T-helper 9 cell (primary cell): Measurements from ENCODE around the gene IL1RL1.

ENCODE experiments used
- DNase-seq: peaks from one replicate; pipeline ENCODE4 v3.0.0-alpha.2; 2020

IL1RL1 gene

GRCh38 chr2:102294802-102295489, 16.4 kb upstream of the IL1RL1 start:
- no peak for DNase-seq

- DNase-seq: no peak
Observed at GRCh38 chr2:102295566-102295965, 15.8 kb upstream of the IL1RL1 start.

DNA sequence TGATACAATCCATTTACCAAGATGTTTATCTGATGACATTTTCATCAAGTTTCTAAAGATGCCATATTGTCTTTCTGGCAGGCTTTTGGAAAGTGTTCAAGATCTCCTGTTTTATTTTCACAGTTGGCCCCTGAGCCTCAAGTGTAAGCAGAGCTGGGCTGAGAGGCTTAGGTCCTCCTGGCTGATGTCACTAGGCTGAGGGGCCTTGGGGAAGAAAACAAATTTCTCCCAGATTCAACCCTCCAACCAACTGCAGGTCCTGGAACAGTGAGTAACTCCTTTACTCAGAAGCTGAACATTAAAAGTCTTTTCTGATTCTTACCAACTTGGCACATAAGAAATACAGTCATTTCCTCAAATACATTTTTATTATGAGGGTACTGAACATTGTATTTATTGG, 14.9 kb upstream of the IL1RL1 start:
- DNase-seq: no peak

DNA sequence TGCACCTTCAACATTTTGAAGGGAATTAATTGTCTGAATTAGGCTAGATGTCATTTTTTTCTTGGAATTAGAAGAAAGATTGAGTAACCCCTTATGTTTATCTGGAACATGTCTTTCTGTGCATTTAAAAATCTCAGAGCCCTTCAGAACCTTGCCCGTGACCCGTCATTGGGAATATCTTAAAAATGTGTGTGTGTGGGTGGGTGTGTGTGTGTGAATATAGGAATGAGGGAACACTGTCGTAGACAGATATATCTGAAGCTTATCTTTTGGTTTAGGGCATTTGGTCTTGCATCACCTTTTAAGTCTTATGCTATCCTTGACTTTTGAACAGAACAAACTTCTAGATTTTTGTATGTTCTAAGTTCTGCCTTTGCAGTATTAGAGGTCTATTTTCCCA, 13.5 kb upstream of the IL1RL1 start:
- no peak for DNase-seq

GRCh38 chr2:102301867-102302362, 9.4 kb upstream of the IL1RL1 start:
- DNase-seq: peak; percentile 11

DNA sequence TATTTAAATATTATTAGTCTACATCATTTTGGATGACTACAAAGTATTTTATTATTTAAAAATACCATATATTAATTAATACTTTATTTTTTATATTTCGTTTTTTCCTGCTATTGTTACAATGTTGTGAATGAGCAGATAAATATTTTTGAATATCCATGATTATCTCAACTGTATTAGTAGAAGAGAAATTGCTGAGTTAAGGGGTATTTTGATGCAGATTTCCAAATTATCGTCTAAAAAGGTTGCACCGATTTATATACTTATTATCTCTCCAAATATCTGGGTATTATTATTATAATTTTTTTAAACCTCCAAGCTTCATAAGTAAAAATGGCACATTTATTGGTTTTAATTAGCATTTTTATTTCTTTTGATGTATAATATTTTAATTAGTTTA, 8.9 kb upstream of the IL1RL1 start:
- no peak for DNase-seq

DNA sequence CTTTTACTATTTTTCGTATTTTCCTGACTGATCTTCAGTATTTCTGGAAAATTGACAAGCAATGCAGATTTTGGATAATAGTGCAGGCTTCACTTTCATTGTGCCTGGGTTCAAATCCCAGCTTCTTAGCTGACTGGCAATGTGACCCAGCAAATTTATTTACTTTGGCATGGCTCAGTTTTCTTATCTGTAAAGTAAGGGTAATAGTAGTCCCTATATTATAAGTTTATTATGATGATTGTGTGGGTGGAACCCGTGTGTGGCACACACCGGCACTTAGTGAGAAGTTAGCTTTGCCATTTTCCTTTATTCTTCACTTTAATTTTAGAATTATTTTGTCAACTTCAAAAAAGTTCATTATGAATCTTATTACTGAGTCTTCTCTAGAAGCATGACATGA, 7.8 kb upstream of the IL1RL1 start:
- DNase-seq: no peak

- no peak for DNase-seq
Observed at GRCh38 chr2:102304268-102304667, 7.1 kb upstream of the IL1RL1 start.

DNA sequence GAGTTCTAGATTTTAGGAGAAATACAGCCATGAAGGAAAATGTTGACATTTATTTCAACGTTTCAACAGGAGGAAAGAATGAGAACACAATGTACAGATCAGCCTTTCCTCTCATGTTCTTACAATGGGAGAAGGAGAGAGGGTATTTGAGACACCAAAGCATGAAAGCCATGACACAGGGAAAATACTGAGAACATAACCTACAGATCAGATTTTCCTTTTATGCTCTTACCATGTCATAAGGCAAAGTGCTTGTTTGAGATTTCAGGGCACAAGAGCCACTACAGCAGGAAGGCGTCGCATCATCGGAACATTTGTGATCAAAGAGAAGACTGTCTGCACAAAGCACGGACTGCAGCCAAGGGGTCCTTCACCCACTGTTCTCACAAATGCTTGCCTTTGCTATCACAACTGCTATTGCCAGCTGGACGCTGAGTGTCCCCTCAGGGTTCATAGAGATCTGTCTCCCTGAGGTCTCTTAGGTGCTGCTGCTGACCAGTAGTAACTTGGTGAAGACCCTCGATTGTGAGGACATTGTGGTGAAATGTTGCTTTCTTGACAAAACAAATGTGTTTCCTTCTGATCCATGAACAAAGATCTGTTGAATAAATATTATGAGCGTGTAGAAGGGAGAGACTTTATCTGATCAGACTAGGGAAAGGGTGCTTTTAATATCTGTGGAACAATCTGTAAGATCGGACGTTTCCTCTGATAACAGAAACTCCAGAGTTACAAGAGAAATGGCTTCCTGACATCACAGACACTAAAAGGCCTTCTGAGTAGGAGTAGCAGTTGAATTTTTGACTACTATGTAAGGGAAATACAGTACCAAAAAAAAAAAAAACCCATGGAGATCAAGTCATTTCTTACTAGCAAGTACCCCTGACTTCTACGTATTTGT, 6.4 kb upstream of the IL1RL1 start:
- DNase-seq: no peak

DNA sequence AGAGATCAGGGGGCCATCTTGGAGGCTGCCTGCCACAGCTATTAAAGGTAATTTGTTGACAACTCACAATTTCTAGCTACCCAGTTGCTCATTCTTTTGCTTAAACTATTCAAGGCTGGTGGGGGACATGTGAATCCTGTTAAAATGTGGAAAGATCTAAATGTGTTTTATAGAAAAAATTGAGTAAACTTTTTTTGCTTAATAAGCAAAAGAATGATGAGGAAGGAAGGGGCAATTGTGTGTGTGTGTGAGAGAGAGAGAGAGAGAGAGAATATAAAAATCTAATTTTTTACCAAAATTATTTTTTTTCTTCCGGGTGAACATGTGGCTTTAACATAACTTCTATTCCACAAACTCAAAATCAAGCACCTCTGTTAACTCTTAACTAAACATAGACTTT, 5.2 kb upstream of the IL1RL1 start:
- no peak for DNase-seq

- no peak for DNase-seq
Observed at GRCh38 chr2:102313025-102313424, 1.7 kb downstream of the IL1RL1 start.

- DNase-seq: no peak
Observed at GRCh38 chr2:102313471-102313870, 2.1 kb downstream of the IL1RL1 start.

DNA sequence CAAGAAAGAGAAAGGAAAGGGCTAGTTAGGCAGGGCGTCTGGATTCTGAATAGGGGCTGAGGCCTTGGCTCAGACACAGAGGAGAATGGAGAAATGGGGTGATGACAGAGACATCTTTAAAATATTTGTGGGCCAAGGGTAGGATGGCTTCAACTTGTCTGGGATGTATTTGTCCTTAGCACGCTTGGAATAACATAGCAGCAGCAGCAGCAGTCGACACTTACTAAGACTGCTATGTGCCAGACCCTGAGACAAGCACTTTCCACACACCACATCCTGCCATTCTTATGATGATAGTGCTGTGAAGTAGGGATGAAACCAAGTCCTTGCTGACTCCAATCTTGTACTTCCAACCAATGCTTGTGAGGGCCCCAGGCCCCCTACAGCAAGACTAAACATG, 2.6 kb downstream of the IL1RL1 start:
- DNase-seq: no peak

DNA sequence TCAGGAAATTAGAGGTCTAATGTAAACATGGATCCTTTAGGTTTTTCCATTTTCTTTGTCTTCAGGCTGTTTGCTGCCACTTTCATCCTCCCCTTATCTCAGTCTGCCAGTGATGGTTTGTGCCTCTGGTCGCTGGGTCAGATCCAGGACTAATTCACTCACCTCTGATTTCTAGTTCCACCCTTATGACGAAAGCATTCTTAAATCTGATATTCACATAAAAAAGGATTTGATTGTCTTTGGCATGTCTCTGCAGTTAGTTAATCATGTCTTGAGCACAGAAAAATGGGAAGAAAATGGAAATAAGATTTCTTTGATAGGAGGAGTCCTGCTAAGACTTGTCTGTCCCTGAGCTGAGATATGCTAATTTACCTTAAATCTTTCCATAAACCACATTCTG, 4.6 kb downstream of the IL1RL1 start:
- DNase-seq: no peak

- DNase-seq: no peak
Observed at GRCh38 chr2:102317715-102318114, 6.4 kb downstream of the IL1RL1 start.

GRCh38 chr2:102318437-102318836, 7.1 kb downstream of the IL1RL1 start:
- DNase-seq: no peak

- DNase-seq: no peak
Observed at GRCh38 chr2:102321941-102322719, 10.8 kb downstream of the IL1RL1 start.

- peak; percentile 13 for DNase-seq
Observed at GRCh38 chr2:102324914-102325313, 13.6 kb downstream of the IL1RL1 start.

GRCh38 chr2:102331311-102331980, 20.1 kb downstream of the IL1RL1 start:
- no peak for DNase-seq

- DNase-seq: no peak
Observed at GRCh38 chr2:102334486-102334885, 23.1 kb downstream of the IL1RL1 start.

DNA sequence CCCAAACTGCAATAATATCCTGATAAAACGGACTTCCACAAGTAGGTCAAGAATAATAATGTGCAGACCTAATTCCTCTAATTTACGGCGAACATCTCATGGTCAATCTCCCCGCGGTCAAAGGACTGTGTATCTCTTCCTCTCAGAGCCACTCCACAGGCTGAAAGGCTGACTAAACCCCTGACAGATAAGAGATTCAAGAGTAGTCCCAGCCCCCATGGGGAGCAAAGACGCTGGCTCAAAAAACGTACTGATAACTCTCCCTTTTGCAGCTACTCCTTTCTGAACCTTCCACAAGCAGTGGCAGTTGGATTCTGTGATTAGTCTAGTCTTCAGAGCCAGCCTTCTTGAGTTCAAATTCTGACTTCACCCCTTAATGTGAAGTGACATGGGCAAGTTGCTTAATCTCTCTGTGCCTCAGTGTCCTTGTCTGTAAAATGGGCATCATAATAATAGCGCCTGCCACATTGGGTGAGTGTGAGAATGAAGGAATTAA, 24.6 kb downstream of the IL1RL1 start:
- DNase-seq: no peak

DNA sequence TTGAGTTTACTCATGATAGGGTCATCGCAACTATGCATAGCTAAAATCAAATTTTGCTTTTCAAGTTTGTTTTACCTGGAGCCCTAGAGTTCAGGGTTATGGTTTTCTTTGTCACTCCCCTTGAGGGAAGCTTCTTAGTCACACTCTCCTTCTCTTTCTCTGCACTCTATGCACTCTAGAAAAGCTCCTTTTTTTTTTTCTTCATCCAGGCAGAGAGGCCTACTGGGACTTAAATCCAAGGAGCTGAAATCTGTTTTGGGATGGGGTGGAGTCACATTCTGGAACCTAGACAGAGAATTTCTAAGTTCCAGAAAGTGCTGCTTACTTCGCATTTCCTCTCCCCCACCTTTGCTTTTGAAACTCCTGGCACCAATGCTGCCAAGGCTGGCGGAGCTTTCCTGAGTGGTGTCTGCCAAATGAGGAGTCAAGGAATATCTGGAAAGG, 25.2 kb downstream of the IL1RL1 start:
- no peak for DNase-seq
